ENCODE results near the gene MUC21.

- TF ChIP-seq POLR2A (IDR thresholded peaks at IDR 0.05) = no peak
- no peak for TF ChIP-seq CTCF (IDR thresholded peaks at IDR 0.05)
Measured at GRCh38 chr6:30964075-30964474, 19.4 kb upstream of the MUC21 start.

Data from testis (tissue), 2 donors.